ENCODE data around the gene AFG1L. TPM values are rescaled to one million over a fixed set of nuclear protein-coding genes. Genes with fewer than 3 reads are reported as not detected.
"Not testable (repeated sequence)": the region's sequence is repeated elsewhere in the genome, so short reads cannot be mapped to it uniquely, and the experiment has no call there.

The AFG1L gene
- total RNA-seq, 4 donors from 2014 or later = 2.8 to 10.5 (median 3.9) TPM

- Histone ChIP-seq H3K9me3 (no peaks in the 10 kb centered on the region), H3K4me1 (no peaks in the 10 kb centered on the region), H3K27ac (no peak overlapping the region), H3K36me3 (no peaks in the 10 kb centered on the region), H3K4me3 (no peak overlapping the region), H3K27me3 (peaks cover 0 to 2% (median 0%) of the 10 kb centered on the region in 4 donors)
- no peak for DNase-seq
- TF ChIP-seq CTCF (IDR thresholded peaks at IDR 0.05) (no peak), POLR2A (IDR thresholded peaks at IDR 0.05) (no peak)
- intact Hi-C loops (cut with DNase I) = no loop called here
Measured at GRCh38 chr6:108312605-108313004, 17.8 kb downstream of the AFG1L start.

- Histone ChIP-seq H3K27ac (no peak overlapping the region), H3K27me3 (no peaks in the 10 kb centered on the region), H3K4me1 (no peaks in the 10 kb centered on the region), H3K36me3 (peaks cover 0 to 22% (median 0%) of the 10 kb centered on the region in 3 donors), H3K4me3 (no peak overlapping the region), H3K9me3 (no peaks in the 10 kb centered on the region)
- WGBS, 2 donors = 91 to 92% methylated on average over 3 of the region's 3 CpGs
- intact Hi-C loops (cut with DNase I) = no loop called here
- TF ChIP-seq POLR2A (IDR thresholded peaks at IDR 0.05) = no peak
- TF ChIP-seq CTCF (IDR thresholded peaks at IDR 0.05) = no peak
- no peak for DNase-seq
Measured at GRCh38 chr6:108321253-108321747, 26.4 kb downstream of the AFG1L start.

GRCh38 chr6:108322728-108323127 is 27.9 kb downstream of the AFG1L start:
- DNase-seq = no peak
- intact Hi-C loops (cut with DNase I) = no loop called here
- Histone ChIP-seq H3K4me3 (no peak overlapping the region), H3K36me3 (peaks cover 0 to 37% (median 0%) of the 10 kb centered on the region in 3 donors), H3K4me1 (no peaks in the 10 kb centered on the region), H3K9me3 (no peaks in the 10 kb centered on the region), H3K27me3 (no peaks in the 10 kb centered on the region), H3K27ac (no peak overlapping the region)
- TF ChIP-seq POLR2A (IDR thresholded peaks at IDR 0.05) (no peak), CTCF (IDR thresholded peaks at IDR 0.05) (no peak)
- WGBS, 2 donors = 51 to 86% methylated on average over 3 of the region's 3 CpGs

DNA sequence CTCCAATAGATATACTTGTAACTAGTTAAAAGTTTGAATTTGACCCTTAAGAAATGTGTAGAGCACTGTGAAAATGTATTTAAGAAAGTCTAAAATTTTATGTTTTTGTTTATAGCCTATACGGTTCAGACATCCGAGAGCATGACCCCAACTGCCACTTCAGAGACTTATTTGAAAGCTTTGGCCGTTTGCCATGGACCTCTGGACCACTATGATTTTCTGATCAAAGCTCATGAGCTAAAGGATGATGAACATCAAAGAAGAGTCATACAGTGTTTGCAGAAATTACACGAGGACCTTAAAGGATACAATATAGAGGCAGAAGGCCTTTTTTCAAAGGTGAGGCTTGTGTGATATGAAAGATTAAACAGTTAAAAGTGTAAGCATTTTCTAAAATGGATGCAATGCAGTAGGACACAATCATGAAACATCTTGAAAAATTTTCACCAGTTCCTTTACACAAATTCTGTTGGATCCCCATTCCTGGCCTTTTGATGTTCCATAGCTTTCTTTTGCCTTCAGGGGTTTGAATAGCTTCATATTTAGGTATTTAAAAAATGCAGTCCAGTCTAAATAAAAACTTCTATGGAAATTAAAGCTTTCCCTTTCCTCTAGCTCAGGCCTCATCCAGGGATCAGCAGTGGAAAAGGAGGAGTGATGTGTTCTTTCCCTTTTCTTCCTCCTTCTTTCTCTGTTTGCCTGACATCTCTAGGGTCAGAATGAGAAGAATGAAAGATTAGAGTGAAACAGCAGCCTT is 29.0 kb downstream of the AFG1L start:
- no peak for DNase-seq
- WGBS, 2 donors = 70 to 71% methylated on average over 4 of the region's 4 CpGs
- no peak overlapping the region for H3K27ac ChIP-seq

DNA sequence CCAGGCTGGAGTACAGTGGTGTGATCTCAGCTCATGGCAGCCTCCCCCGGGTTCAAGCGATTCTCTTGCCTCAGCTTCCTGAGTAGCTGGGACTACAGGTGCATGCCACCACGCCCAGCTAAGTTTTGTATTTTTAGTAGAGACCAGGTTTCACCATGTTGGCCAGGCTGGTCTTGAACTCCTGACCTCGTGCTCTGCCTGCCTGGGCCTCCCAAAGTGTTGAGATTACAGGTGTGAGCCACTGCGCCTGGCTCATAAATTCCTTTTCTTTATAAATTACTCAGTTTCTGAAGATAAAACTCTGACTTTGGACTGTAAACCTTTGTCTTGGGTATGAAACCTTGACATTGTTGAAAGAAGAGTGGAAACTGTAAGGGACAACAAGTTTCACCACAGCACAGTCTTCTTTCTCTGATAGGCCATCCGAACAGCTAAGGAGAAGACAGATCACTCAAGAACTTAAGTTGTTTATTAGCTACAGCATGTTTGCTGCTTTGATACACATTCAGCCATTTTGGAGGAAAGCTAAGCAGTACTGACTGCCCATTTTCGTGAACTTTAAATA is 35.4 kb downstream of the AFG1L start:
- 90% methylated on average over 7 of the region's 7 CpGs for WGBS, 2 donors
- H3K36me3 ChIP-seq = peaks cover 0 to 41% (median 0%) of the 10 kb centered on the region in 3 donors
- intact Hi-C loops (cut with DNase I); H3K4me3 ChIP-seq; H3K27me3 ChIP-seq; H3K4me1 ChIP-seq; H3K27ac ChIP-seq; H3K9me3 ChIP-seq; DNase-seq: not testable (repeated sequence)

More for the DNA sequence above, 29.0 kb downstream of the AFG1L start:
- no peak for TF ChIP-seq POLR2A (IDR thresholded peaks at IDR 0.05)
- TF ChIP-seq CTCF (IDR thresholded peaks at IDR 0.05) = no peak
- Histone ChIP-seq H3K4me3 (no peak overlapping the region), H3K4me1 (no peaks in the 10 kb centered on the region), H3K9me3 (no peaks in the 10 kb centered on the region), H3K27me3 (no peaks in the 10 kb centered on the region), H3K36me3 (peaks cover 0 to 46% (median 0%) of the 10 kb centered on the region in 3 donors)
- intact Hi-C loops (cut with DNase I) = no loop called here
